Activated CD8-positive, alpha-beta memory T cell treated with anti-CD3 and anti-CD28 coated beads for 24 hours (primary cell): ENCODE data around the gene LNPK.

Source experiments
- DNase-seq: peaks from one replicate; pipeline ENCODE4 v3.0.0-alpha.2; 2020

Gene LNPK

DNA sequence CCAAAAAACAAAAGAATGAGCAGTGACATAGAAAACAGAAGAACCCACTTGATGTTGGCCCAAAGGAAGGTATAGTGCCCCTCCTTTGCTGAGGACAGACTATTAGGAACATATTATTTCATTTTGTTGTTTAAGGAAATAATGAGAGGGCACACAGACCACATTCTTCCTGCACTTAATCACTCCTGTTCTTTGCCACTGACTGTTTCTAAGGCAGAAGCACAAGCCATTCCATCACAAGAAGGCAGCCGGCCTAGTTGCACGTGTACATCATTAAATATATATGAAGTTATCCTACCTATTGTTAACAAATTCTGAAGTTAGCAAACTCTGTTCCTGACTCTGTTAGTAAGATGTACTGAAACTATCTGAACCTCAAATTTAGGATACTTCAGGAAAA is 110.0 kb downstream of the LNPK start:
- DNase-seq: no peak

DNA sequence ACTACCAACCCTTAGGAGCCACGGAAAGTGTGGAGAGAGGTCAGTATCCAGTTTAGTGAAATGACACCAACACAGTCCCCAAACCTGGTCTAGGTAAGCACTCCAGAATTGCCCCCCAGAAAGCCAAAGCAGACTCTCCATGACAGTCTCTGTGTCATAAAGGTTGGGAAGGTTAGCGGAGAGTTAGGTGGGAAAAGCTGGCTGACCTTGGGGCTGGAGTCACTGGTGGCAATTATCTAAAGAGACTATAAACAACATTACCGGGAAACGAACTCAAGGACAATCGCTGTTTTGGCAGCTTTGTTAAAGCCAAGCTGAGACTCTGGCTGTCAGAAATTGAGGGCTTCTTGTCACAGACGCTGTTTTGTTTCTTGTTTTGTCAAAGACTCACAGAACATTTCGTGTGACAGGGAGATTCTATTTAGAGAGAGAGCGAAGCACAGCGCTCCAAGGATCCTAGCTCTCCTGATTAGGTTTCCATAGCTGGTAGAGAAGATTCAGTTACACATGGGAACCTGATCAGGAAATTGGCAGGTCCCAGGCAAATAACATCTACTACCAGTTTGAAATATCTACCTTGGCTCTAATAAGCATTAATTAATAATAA is 111.3 kb downstream of the LNPK start:
- no peak for DNase-seq

- no peak for DNase-seq
Observed at GRCh38 chr2:175889701-175890302, 112.3 kb downstream of the LNPK start.

DNA sequence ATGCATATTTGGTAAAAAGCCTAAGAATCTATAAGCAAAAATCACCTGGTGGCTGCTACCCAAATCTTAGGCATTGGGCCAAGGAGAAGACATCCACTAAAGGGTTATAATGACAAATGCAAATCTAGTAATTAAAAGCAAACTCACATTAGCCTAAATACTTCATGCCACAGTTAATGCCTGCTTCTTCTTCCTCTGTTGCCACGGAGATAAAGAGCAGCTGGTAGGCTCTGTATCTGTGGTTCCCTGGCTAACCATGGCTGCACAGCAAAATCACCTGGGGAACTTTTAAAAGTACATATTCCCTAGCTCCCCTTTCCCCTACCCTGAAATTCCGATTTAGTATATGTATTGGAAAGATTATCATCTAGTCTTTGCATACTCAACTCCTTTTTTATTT is 114.3 kb downstream of the LNPK start:
- DNase-seq: no peak

GRCh38 chr2:175884697-175885393 is 117.2 kb downstream of the LNPK start:
- no peak for DNase-seq

DNA sequence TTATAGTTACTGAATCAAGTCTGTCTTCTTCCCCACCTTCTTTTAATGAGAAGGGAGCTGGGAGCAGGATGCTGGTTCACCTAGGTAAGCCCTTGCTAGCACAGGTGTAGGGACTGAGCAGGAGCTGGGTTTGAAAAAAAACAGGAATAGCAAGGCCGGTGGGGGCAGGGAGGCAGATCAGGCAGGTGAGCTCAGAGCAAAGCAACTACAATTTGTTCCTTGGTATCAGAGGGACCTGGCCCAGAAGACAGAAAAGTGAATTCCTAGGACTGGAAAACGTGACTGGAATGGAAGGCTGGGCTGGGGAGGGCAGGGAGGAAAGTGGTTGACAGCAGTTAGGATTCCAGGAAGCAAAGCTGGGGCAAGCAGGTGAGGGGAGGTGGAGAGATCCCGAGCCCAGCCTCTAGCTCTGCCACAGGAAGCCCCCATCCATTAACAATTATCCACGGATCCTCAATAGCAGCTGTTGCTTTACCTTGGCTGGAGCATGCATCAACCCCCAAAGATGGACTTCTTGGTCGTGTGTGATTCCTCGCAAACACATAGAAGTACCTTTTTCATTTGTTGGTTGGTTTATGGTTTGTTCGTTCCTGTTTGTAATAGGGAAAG is 118.4 kb downstream of the LNPK start:
- no peak for DNase-seq

GRCh38 chr2:175879679-175880078 is 122.4 kb downstream of the LNPK start:
- no peak for DNase-seq

GRCh38 chr2:175877845-175878544 is 124.1 kb downstream of the LNPK start:
- no peak for DNase-seq

DNA sequence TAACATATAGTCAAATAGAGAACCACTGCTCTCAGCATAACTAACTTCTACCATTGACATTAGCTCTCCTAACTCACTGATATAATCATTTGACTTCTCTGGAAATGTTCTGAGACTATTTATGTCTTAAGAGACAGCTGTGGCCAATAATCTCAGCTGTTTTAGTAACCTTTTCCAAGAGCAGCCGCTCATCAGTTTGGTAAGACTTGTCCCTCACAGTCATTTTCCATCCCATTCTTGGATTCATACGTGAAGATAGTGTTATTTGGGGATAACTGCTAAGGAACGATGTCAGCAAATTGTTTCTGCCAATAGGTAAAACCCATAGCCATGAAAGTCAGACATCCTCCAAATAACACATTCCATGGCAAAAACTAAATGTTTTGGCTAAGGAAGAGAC is 127.8 kb downstream of the LNPK start:
- DNase-seq: no peak
